B cell (primary cell): ENCODE data around the gene LRRC2. TPM values are rescaled to one million over a fixed set of nuclear protein-coding genes. Genes with fewer than 3 reads are reported as not detected.

ENCODE experiments used
- ATAC-seq: fragments of 200-7000 bp; cut with Tn5 transposase; one replicate; pipeline ENCODE4 v1.10.0; 2021; ENCODE audit warnings: low read depth, mild to moderate bottlenecking, moderate number of reproducible peaks, moderate library complexity
- CTCF ChIA-PET: fragments of 350-600 bp; sonication (Branson Sonifier 250); formaldehyde crosslinking; loops from one replicate; lab custom pipeline; 2021; ENCODE audit warnings: antibody characterized with exemption, inconsistent platforms; lab: Charles Lee
- POLR2A ChIA-PET: fragments of 350-600 bp; sonication (Branson Sonifier 250); formaldehyde crosslinking; loops from one replicate; lab custom pipeline; 2021; ENCODE audit warnings: antibody characterized with exemption; lab: Charles Lee
- DNase-seq: peaks from one replicate; pipeline ENCODE4 v3.0.0; 2013
- H2AFZ ChIP-seq: 2 replicates; pipeline ENCODE4 v1.6.1; 2012; ENCODE audit warnings: mild to moderate bottlenecking, low read depth, low read length; ENCODE audit not compliant: insufficient read depth, poor library complexity, severe bottlenecking
- H3K27ac ChIP-seq, 2 donors: 1 replicate in 1 of 2; 2 replicates in 1 of 2; pipeline ENCODE4 v1.5.1; 2012 to 2013; ENCODE audit warnings: low read length in 2 of 2, mild to moderate bottlenecking in 2 of 2, moderate library complexity in 1 of 2
- H3K27me3 ChIP-seq, 4 experiments: fragments of 200-600 bp in 1 of 4; sonication (generic) in 1 of 4; replicated peaks in 1 of 4; 1 replicate in 2 of 4; 2 replicates in 2 of 4; pipeline versions ENCODE4 v1.6.1 to v1.7.0; 2013 to 2016; ENCODE audit warnings: low read length in 3 of 4, mild to moderate bottlenecking in 2 of 4, mixed read lengths in 1 of 4, moderate library complexity in 1 of 4; ENCODE audit not compliant: insufficient read depth in 4 of 4, control insufficient read depth in 3 of 4; ENCODE audit errors: control extremely low read depth in 1 of 4
- H3K36me3 ChIP-seq, 2 experiments: replicated peaks in 1 of 2; 1 replicate in 1 of 2; 2 replicates in 1 of 2; pipeline versions ENCODE4 v1.6.1 to v1.7.1; 2013; ENCODE audit warnings: low read length in 1 of 2; ENCODE audit not compliant: insufficient read depth in 2 of 2, control insufficient read depth in 1 of 2; ENCODE audit errors: control extremely low read depth in 1 of 2, extremely low read depth in 1 of 2
- H3K4me1 ChIP-seq, 2 donors: fragments of 200-600 bp in 1 of 2; sonication (generic) in 1 of 2; 1 replicate in 1 of 2; 2 replicates in 1 of 2; pipeline versions ENCODE4 v1.5.1 to v1.6.1; 2013 to 2017; ENCODE audit warnings: low read length in 2 of 2; ENCODE audit not compliant: control insufficient read depth in 2 of 2, insufficient read depth in 2 of 2
- H3K4me2 ChIP-seq: replicated peaks from 2 replicates; pipeline ENCODE3; 2012; ENCODE audit warnings: mild to moderate bottlenecking, low read depth, low read length; ENCODE audit not compliant: poor library complexity, severe bottlenecking
- H3K4me3 ChIP-seq, 5 experiments: fragments of 200-600 bp in 1 of 5; sonication (generic) in 1 of 5; 1 replicate in 3 of 5; 2 replicates in 2 of 5; pipeline versions ENCODE4 v1.5.1 to v1.7.0; 2011 to 2016; ENCODE audit warnings: low read length in 4 of 5, mild to moderate bottlenecking in 4 of 5, low read depth in 2 of 5, control low read depth in 1 of 5, moderate library complexity in 1 of 5; ENCODE audit not compliant: insufficient read depth in 1 of 5; ENCODE audit errors: control extremely low read depth in 1 of 5, extremely low read depth in 1 of 5
- H3K79me2 ChIP-seq: fragments of 200-600 bp; sonication (generic); one replicate; pipeline ENCODE4 v1.6.0; 2016; ENCODE audit warnings: low read length; ENCODE audit not compliant: control insufficient read depth, insufficient read depth
- H3K9ac ChIP-seq: fragments of 200-600 bp; sonication (generic); 2 replicates; pipeline ENCODE4 v1.6.1; 2017; ENCODE audit warnings: mild to moderate bottlenecking, low read length, moderate library complexity
- H3K9me3 ChIP-seq, 3 donors: one replicate each; pipeline versions ENCODE4 v1.6.1 to v1.7.1; 2013; ENCODE audit warnings: low read length in 2 of 3; ENCODE audit not compliant: control insufficient read depth in 2 of 3, insufficient read depth in 1 of 3; ENCODE audit errors: control extremely low read depth in 1 of 3
- H4K20me1 ChIP-seq: 2 replicates; pipeline ENCODE4 v1.6.0; 2012; ENCODE audit warnings: mild to moderate bottlenecking, low read length; ENCODE audit not compliant: insufficient read depth, control insufficient read depth, poor library complexity, severe bottlenecking
- H3K27ac Mint-ChIP-seq: one replicate; pipeline ENCODE4 v1.8.0; 2021; ENCODE audit warnings: mixed read lengths
- H3K27me3 Mint-ChIP-seq: one replicate; pipeline ENCODE4 v1.8.0; 2021; ENCODE audit warnings: mixed read lengths
- H3K4me1 Mint-ChIP-seq: one replicate; pipeline ENCODE4 v1.8.0; 2021; ENCODE audit warnings: mixed read lengths
- H3K4me3 Mint-ChIP-seq: one replicate; pipeline ENCODE4 v1.8.0; 2021; ENCODE audit warnings: mixed read lengths
- H3K9me3 Mint-ChIP-seq: one replicate; pipeline ENCODE4 v1.8.0; 2022; ENCODE audit warnings: mixed read lengths; ENCODE audit not compliant: insufficient read depth
- EZH2 ChIP-seq: IDR thresholded peaks from 2 replicates; pipeline ENCODE4 v1.6.1; 2012; ENCODE audit warnings: borderline replicate concordance, low read depth, mild to moderate bottlenecking, moderate library complexity, low read length; ENCODE audit not compliant: insufficient read depth, poor library complexity, severe bottlenecking
- WGBS: methylation state at CpG from one replicate; pipeline ENCODE4 v1.1.5; 2013; ENCODE audit warnings: missing lambda C conversion rate; ENCODE audit not compliant: insufficient coverage; 5-methylcytosine and 5-hydroxymethylcytosine counted together
- intact Hi-C: fragments of 100-400 bp; cut with micrococcal nuclease; formaldehyde crosslinking; loops from one replicate; pipeline ENCODE4 v1.10.0; 2022
- polyA plus RNA-seq: library from polyadenylated mRNA; depleted of rRNA; stranded (reverse); fragments of >200 nt; gene quantifications from 2 replicates; pipeline ENCODE4 v1.2.3, GENCODE V29; 2012
- total RNA-seq, 2 donors: library from RNA; stranded (reverse); fragments of 120-200 nt in 1 of 2; gene quantifications; 1 replicate in 1 of 2; 2 replicates in 1 of 2; pipeline versions ENCODE4 v1.2.3 to v1.2.4, GENCODE V29; 2013 to 2022
- TF ChIP-seq, protein P1 (sequence below): fragments of 200-600 bp; IDR thresholded peaks from one replicate; pipeline ENCODE4 v1.8.0; 2022; ENCODE audit warnings: antibody characterized with exemption, mild to moderate bottlenecking

The LRRC2 gene
- total and polyA plus RNA-seq, 2 donors (not counting 1 experiment from before 2014, with no cell fraction given), result 0.04 TPM; not detected in 1

- H3K27me3 ChIP-seq, result no peaks in the 10 kb centered on the region
- H3K9ac ChIP-seq, result no peak overlapping the region
- CTCF ChIA-PET, result interaction anchor here (0.9 to 2.0 kb wide), 3 partner anchors 27 to 113 kb away, joined by 3 to 7 read pairs (median 3); no protein-coding TSS in a partner anchor
Measured at GRCh38 chr3:46517016-46517783, 48.9 kb downstream of the LRRC2 start.

DNA sequence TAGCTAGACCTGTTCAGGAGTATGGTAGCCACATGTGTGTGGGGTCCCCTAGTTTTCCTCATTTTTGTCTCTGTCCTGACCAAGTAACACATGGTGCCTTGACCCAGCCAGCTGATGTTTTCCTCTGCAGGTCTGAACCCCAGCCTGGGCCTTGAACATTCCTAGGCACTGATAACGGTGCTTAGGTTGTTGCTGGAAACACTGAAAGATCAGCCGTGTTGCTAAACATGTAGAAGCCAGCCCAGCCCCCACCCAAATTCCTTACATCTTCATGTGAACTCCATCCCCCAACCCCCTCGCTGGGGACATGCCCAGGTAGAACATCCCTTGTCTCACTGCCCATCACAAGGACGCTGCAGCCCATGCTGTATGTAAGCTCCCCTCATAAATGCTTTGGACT, 49.6 kb downstream of the LRRC2 start:
- H3K4me1 Mint-ChIP-seq, result no peaks in the 10 kb centered on the region
- intact Hi-C loops, result no loop called here
- Histone ChIP-seq H3K9me3 (no peaks in the 10 kb centered on the region), H3K79me2 (no peaks in the 10 kb centered on the region), H3K9ac (no peak overlapping the region), H3K36me3 (no peaks in the 10 kb centered on the region), H4K20me1 (no peaks in the 10 kb centered on the region), H2AFZ (no peak overlapping the region), H3K27me3 (no peaks in the 10 kb centered on the region), H3K4me3 (no peak overlapping the region), H3K4me2 (no peak overlapping the region), H3K27ac (no peak overlapping the region), H3K4me1 (no peaks in the 10 kb centered on the region)
- TF ChIP-seq, protein P1, sequence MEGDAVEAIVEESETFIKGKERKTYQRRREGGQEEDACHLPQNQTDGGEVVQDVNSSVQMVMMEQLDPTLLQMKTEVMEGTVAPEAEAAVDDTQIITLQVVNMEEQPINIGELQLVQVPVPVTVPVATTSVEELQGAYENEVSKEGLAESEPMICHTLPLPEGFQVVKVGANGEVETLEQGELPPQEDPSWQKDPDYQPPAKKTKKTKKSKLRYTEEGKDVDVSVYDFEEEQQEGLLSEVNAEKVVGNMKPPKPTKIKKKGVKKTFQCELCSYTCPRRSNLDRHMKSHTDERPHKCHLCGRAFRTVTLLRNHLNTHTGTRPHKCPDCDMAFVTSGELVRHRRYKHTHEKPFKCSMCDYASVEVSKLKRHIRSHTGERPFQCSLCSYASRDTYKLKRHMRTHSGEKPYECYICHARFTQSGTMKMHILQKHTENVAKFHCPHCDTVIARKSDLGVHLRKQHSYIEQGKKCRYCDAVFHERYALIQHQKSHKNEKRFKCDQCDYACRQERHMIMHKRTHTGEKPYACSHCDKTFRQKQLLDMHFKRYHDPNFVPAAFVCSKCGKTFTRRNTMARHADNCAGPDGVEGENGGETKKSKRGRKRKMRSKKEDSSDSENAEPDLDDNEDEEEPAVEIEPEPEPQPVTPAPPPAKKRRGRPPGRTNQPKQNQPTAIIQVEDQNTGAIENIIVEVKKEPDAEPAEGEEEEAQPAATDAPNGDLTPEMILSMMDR, result no peak
- no peak for TF ChIP-seq EZH2
- no peak overlapping the region for H3K27ac Mint-ChIP-seq
- POLR2A ChIA-PET, result no interaction called here
- DNase-seq (no peak), ATAC-seq (no peak)
- 90% methylated on average over 4 of the region's 4 CpGs for WGBS
- H3K4me3 Mint-ChIP-seq, result no peak overlapping the region
- CTCF ChIA-PET, result interaction anchor here (0.9 to 2.0 kb wide), 4 partner anchors 20 to 114 kb away, joined by 3 to 7 read pairs (median 3); no protein-coding TSS in a partner anchor
- peaks cover 3% of the 10 kb centered on the region for H3K27me3 Mint-ChIP-seq
- no peaks in the 10 kb centered on the region for H3K9me3 Mint-ChIP-seq

More at GRCh38 chr3:46517016-46517783, 48.9 kb downstream of the LRRC2 start:
- Histone ChIP-seq H4K20me1 (no peaks in the 10 kb centered on the region), H3K36me3 (no peaks in the 10 kb centered on the region), H3K4me2 (no peak overlapping the region), H3K4me1 (no peaks in the 10 kb centered on the region), H3K79me2 (no peaks in the 10 kb centered on the region), H3K4me3 (no peak overlapping the region), H2AFZ (no peak overlapping the region), H3K9me3 (no peaks in the 10 kb centered on the region), H3K27ac (no peak overlapping the region)
- ATAC-seq, result no peak
- Mint-ChIP-seq H3K27ac (no peak overlapping the region), H3K9me3 (no peaks in the 10 kb centered on the region), H3K27me3 (peaks cover 3% of the 10 kb centered on the region), H3K4me1 (no peaks in the 10 kb centered on the region), H3K4me3 (no peak overlapping the region)
- DNase-seq, result no peak
- POLR2A ChIA-PET, result no interaction called here
- intact Hi-C loops, result no loop called here
- no CpG with 5 or more reads among the region's 7 CpGs for WGBS
- no peak for TF ChIP-seq EZH2
- TF ChIP-seq, protein P1, result no peak
